Mesothelial cell of epicardium (in vitro differentiated cells): Measurements from ENCODE around the gene DEPDC5. TPM values are rescaled to one million over a fixed set of nuclear protein-coding genes. Genes with fewer than 3 reads are reported as not detected.
A peak's percentile ranks its signal among the peaks of the same experiment; 100 is the strongest.

Experiments used
- DNase-seq, 2 experiments: peaks; one replicate each; pipeline ENCODE4 v3.0.0; 2021; ENCODE audit warnings: low spot score in 2 of 2; ENCODE audit not compliant: unreplicated experiment in 2 of 2
- H3K27ac Mint-ChIP-seq: 2 replicates; pipeline ENCODE4 v1.8.0; 2021; ENCODE audit warnings: mixed read lengths
- H3K27me3 Mint-ChIP-seq: 2 replicates; pipeline ENCODE4 v1.8.0; 2021; ENCODE audit warnings: low read depth, mixed read lengths
- H3K36me3 Mint-ChIP-seq: 2 replicates; pipeline ENCODE4 v1.8.0; 2021; ENCODE audit warnings: mixed read lengths
- H3K4me1 Mint-ChIP-seq: 2 replicates; pipeline ENCODE4 v1.8.0; 2021; ENCODE audit warnings: mixed read lengths
- H3K4me3 Mint-ChIP-seq: 2 replicates; pipeline ENCODE4 v1.8.0; 2021; ENCODE audit warnings: mild to moderate bottlenecking, moderate library complexity, mixed read lengths
- H3K9me3 Mint-ChIP-seq: 2 replicates; pipeline ENCODE4 v1.8.0; 2021; ENCODE audit warnings: mixed read lengths
- total RNA-seq: library from RNA; stranded (reverse); gene quantifications from 3 replicates; pipeline ENCODE4 v1.2.1, GENCODE V29; 2021
- TF ChIP-seq, protein P1 (sequence below): fragments of 200-600 bp; sonication (generic); IDR thresholded peaks from one replicate; pipeline ENCODE4 v1.5.0; 2021; ENCODE audit warnings: antibody characterized with exemption; ENCODE audit not compliant: unreplicated experiment

Gene DEPDC5
- total RNA-seq, 1 donor from 2014 or later = 38.3 TPM

GRCh38 chr22:31848411-31848810, 94.6 kb downstream of the DEPDC5 start:
- Mint-ChIP-seq H3K4me3 (no peak overlapping the region), H3K36me3 (peaks cover 59% of the 10 kb centered on the region), H3K9me3 (no peaks in the 10 kb centered on the region), H3K27me3 (no peaks in the 10 kb centered on the region), H3K27ac (no peak overlapping the region), H3K4me1 (no peaks in the 10 kb centered on the region)
- TF ChIP-seq, protein P1, sequence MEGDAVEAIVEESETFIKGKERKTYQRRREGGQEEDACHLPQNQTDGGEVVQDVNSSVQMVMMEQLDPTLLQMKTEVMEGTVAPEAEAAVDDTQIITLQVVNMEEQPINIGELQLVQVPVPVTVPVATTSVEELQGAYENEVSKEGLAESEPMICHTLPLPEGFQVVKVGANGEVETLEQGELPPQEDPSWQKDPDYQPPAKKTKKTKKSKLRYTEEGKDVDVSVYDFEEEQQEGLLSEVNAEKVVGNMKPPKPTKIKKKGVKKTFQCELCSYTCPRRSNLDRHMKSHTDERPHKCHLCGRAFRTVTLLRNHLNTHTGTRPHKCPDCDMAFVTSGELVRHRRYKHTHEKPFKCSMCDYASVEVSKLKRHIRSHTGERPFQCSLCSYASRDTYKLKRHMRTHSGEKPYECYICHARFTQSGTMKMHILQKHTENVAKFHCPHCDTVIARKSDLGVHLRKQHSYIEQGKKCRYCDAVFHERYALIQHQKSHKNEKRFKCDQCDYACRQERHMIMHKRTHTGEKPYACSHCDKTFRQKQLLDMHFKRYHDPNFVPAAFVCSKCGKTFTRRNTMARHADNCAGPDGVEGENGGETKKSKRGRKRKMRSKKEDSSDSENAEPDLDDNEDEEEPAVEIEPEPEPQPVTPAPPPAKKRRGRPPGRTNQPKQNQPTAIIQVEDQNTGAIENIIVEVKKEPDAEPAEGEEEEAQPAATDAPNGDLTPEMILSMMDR = no peak
- no peak for DNase-seq

DNA sequence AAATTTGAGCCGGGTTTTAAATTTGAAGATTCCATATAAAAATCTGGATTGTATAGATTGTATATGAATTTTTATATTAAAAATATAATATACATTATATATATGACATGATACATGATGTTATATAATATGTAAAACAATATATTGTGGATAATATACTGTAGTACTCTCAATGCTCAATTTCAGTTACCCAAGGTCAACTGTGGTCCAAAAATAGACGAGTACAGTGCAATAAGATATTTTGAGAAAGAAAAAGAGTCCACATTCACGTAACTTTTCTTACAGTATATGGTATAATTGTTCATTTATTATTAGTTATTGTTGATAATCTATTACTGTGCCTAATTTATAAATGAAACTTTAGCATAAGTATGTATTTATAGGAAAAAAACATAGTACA, 96.3 kb downstream of the DEPDC5 start:
- H3K4me1 Mint-ChIP-seq = no peaks in the 10 kb centered on the region
- no peak for DNase-seq
- H3K27me3 Mint-ChIP-seq = no peaks in the 10 kb centered on the region
- no peaks in the 10 kb centered on the region for H3K9me3 Mint-ChIP-seq
- H3K36me3 Mint-ChIP-seq = peaks cover 53% of the 10 kb centered on the region
- no peak overlapping the region for H3K4me3 Mint-ChIP-seq
- H3K27ac Mint-ChIP-seq = no peak overlapping the region
- TF ChIP-seq, protein P1 = no peak

GRCh38 chr22:31852691-31853421, 99.0 kb downstream of the DEPDC5 start:
- Mint-ChIP-seq H3K9me3 (no peaks in the 10 kb centered on the region), H3K27me3 (no peaks in the 10 kb centered on the region), H3K4me3 (no peak overlapping the region), H3K36me3 (peaks cover 29% of the 10 kb centered on the region), H3K27ac (no peak overlapping the region), H3K4me1 (peaks cover 5% of the 10 kb centered on the region)
- no peak for DNase-seq
- TF ChIP-seq, protein P1 = no peak

DNA sequence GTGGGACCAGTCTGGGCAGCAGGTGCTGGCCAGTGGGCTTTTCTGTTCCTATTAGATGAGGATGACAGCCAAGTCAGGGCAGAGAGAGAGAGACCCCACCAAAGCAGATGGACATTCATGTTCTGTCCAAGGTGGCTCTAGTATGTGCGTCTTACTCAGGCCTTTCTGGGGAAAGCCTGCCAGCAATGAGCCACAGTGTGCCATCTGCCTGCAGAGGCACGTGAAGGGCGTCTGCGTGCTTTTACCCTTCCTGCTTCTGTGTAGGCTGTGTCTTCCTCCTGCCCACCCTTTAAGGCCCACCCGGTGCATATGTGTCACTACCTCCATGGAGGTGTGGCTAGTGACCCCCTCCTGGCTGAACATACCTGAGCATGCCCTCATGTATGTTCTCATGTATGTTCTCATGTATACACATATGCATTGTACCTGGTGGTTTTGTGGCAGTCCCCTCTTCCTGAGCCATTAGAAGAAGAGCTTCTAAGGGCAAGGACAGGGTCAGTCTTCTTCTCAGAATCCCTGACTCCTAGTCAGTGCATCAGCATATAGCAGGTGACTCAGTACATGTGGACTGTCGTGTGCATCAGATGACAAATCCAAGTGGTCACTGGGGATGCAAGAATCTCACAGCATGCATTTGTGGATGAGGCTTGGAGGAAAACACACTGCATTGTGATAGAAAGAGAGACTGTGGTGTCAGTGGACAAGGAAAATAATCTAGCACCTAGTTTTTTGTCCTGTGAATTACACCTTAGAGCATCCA, 100.1 kb downstream of the DEPDC5 start:
- H3K4me1 Mint-ChIP-seq = peaks cover 5% of the 10 kb centered on the region
- no peaks in the 10 kb centered on the region for H3K27me3 Mint-ChIP-seq
- H3K27ac Mint-ChIP-seq = no peak overlapping the region
- no peak for DNase-seq
- H3K36me3 Mint-ChIP-seq = peaks cover 19% of the 10 kb centered on the region
- TF ChIP-seq, protein P1 = no peak
- no peaks in the 10 kb centered on the region for H3K9me3 Mint-ChIP-seq
- no peak overlapping the region for H3K4me3 Mint-ChIP-seq

GRCh38 chr22:31857247-31857646, 103.4 kb downstream of the DEPDC5 start:
- Mint-ChIP-seq H3K4me3 (no peak overlapping the region), H3K4me1 (peaks cover 5% of the 10 kb centered on the region), H3K27me3 (no peaks in the 10 kb centered on the region), H3K9me3 (no peaks in the 10 kb centered on the region), H3K36me3 (peaks cover 17% of the 10 kb centered on the region), H3K27ac (peak overlapping the region; percentile 71)
- DNase-seq = peak in 1 of 2 experiments; percentile 46
- TF ChIP-seq, protein P1 = no peak
